Pancreas (tissue), 10 donors: ENCODE measurements around the gene CPT1B. TPM values are rescaled to one million over a fixed set of nuclear protein-coding genes. Genes with fewer than 3 reads are reported as not detected.
"Not testable (repeated sequence)": the region's sequence is repeated elsewhere in the genome, so short reads cannot be mapped to it uniquely, and the experiment has no call there.

Experiments used
- ATAC-seq, 4 donors: fragments of 200-7000 bp; cut with Tn5 transposase; one replicate each; pipeline versions ENCODE4 v1.8.0 to v1.9.1; 2020; ENCODE audit warnings: mild to moderate bottlenecking in 4 of 4, moderate library complexity in 4 of 4
- DNase-seq, 6 donors: peaks; one replicate each; pipeline ENCODE4 v3.0.0-alpha.2; 2020
- FAIRE-seq: peaks from 2 replicates; lab custom pipeline; 2012; peaks lifted over from hg19 to GRCh38; lab: Jason Lieb, UNC
- H3K27ac ChIP-seq, 4 donors: fragments of 200-600 bp; sonication (generic); 1 replicate in 3 of 4; 2 replicates in 1 of 4; pipeline versions ENCODE4 v1.5.0 to v1.8.0; 2020
- H3K27me3 ChIP-seq, 4 donors: fragments of 200-600 bp; one replicate each; pipeline ENCODE4 v1.8.0; 2021
- H3K36me3 ChIP-seq, 3 donors: fragments of 200-600 bp; sonication (generic) in 1 of 3; one replicate each; pipeline versions ENCODE4 v1.5.0 to v1.8.0; 2020 to 2021
- H3K4me1 ChIP-seq, 3 donors: fragments of 200-600 bp; one replicate each; pipeline ENCODE4 v1.8.0; 2021
- H3K4me3 ChIP-seq, 4 donors: fragments of 200-600 bp; sonication (generic) in 2 of 4; one replicate each; pipeline versions ENCODE4 v1.5.0 to v1.8.0; 2020 to 2021
- H3K9me3 ChIP-seq, 4 donors: fragments of 200-600 bp; one replicate each; pipeline ENCODE4 v1.8.0; 2021
- WGBS, 2 donors: extraction: QIAGEN DNeasy Blood & Tissue Kit; methylation state at CpG; one replicate each; pipeline ENCODE4 v1.1.7; 2013; 5-methylcytosine and 5-hydroxymethylcytosine counted together
- intact Hi-C, 3 donors: fragments of 100-400 bp; cut with DNase I; formaldehyde crosslinking; loops; one replicate each; pipeline versions ENCODE4 v1.11.1 to v1.14.2; 2022
- polyA plus RNA-seq, 2 donors: library from polyadenylated mRNA; stranded (reverse); fragments of 200-250 nt; gene quantifications; one replicate each; pipeline ENCODE4 v1.2.3, GENCODE V29; 2013
- total RNA-seq, 6 donors: library from RNA; stranded (reverse); fragmentation: NEBNext Ultra II Directional in 4 of 6; extraction: Animal tissue kit (Norgen Biotek cat#: 25700) in 4 of 6; gene quantifications; one replicate each; pipeline versions ENCODE4 v1.2.1 to v1.2.4, GENCODE V29; 2021 to 2023
- TF ChIP-seq, protein P1 (sequence below), 4 donors: fragments of 200-600 bp; sonication (generic) in 3 of 4; IDR thresholded peaks; one replicate each; pipeline versions ENCODE4 v1.5.0 to v1.8.0; 2021; ENCODE audit warnings: antibody characterized with exemption in 4 of 4
- donor health status: healthy with polysubstance abuse.
- donor health status: DM: no; HTN: no; CAD: no; lungs with moderate emphysema.
- donor health status: DM: no; HTN: no; CAD: no.
- donor health status: control.
- donor health status: control.
- donor health status: Bipolar disorder and iron deficiency.
- donor health status: DM: yes; HTN: yes; CAD: no.
- donor health status: DM: no; HTN: no; CAD: no.
- donor health status: DM: no; HTN: no; CAD: no.
- donor health status: DM: yes; HTN: yes; CAD: no.

The CPT1B gene
- total and polyA plus RNA-seq, 8 donors: 7.2 to 87.0 (median 13.6) TPM

DNA sequence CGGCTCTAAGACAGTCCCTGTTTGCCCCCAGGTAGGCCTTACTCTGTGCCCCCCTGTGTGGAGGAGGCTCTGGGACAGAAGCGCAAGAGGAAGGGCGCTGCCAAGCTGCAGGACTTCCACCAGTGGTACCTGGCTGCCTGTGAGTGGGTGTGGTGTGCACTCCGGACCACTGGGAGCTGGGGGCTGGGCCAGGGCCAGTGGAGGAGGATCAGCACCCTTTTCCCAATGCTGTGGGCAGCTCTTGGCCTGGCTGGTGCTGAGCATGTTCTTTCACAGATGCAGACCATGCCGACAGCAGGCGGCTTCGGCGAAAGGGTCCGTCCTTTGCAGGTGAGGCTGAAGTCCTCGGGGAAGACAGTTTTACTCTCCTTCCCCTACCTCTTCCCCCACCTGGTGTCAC, 56.5 kb downstream of the CPT1B start:
- Histone ChIP-seq H3K9me3 (no peaks in the 10 kb centered on the region), H3K4me3 (no peak overlapping the region), H3K36me3 (peaks cover 0 to 52% (median 19%) of the 10 kb centered on the region in 3 donors), H3K27me3 (no peaks in the 10 kb centered on the region), H3K4me1 (peaks cover 5 to 7% (median 6%) of the 10 kb centered on the region in 3 donors), H3K27ac (no peak overlapping the region)
- no peak for DNase-seq
- WGBS, 2 donors: 94% methylated on average over 10 of the region's 10 CpGs
- TF ChIP-seq, protein P1, sequence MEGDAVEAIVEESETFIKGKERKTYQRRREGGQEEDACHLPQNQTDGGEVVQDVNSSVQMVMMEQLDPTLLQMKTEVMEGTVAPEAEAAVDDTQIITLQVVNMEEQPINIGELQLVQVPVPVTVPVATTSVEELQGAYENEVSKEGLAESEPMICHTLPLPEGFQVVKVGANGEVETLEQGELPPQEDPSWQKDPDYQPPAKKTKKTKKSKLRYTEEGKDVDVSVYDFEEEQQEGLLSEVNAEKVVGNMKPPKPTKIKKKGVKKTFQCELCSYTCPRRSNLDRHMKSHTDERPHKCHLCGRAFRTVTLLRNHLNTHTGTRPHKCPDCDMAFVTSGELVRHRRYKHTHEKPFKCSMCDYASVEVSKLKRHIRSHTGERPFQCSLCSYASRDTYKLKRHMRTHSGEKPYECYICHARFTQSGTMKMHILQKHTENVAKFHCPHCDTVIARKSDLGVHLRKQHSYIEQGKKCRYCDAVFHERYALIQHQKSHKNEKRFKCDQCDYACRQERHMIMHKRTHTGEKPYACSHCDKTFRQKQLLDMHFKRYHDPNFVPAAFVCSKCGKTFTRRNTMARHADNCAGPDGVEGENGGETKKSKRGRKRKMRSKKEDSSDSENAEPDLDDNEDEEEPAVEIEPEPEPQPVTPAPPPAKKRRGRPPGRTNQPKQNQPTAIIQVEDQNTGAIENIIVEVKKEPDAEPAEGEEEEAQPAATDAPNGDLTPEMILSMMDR (IDR thresholded peaks at IDR 0.05): no peak
- ATAC-seq: no peak
- intact Hi-C loops: no loop called here
- no peak for FAIRE-seq

DNA sequence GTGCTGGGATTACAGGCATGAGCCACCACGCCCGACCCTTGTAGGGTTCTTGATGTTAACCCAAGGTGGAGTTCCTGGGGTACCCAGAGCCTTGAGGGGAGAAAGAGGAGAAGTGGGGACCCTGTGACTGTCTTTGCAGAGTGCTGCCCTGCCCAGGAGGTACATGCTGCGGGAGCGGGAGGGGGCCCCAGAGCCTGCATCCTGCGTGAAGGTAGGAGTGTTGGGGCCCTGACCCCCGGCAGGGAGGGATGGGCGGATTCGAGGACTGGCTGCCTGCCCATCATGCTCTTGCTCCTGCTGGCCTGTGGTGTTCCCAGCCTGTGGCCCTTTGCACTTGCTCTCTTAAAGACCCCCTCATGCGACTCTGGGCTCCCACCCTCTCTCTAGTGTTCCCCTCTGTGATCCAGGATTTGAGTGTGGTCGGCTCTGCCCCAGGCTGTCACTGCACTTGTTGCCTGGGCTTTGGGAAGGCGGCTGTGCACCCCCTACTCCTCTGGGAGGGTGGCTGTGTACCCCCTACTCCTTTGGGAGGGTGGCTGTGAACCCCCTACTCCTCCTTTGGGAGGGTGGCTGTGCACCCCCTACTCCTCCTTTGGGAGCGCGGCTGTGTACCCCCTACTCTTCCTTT, 57.3 kb downstream of the CPT1B start:
- WGBS, 2 donors: 92 to 95% methylated on average over 13 of the region's 13 CpGs
- Histone ChIP-seq H3K9me3 (no peaks in the 10 kb centered on the region), H3K27ac (no peak overlapping the region), H3K36me3 (peaks cover 0 to 52% (median 19%) of the 10 kb centered on the region in 3 donors), H3K4me1 (peaks cover 5 to 7% (median 6%) of the 10 kb centered on the region in 3 donors), H3K27me3 (no peaks in the 10 kb centered on the region), H3K4me3 (no peak overlapping the region)
- FAIRE-seq (no peak), ATAC-seq (no peak), DNase-seq (peak in 1 of 6 donors; percentile 62)
- TF ChIP-seq, protein P1 (IDR thresholded peaks at IDR 0.05): no peak
- intact Hi-C loops: no loop called here

DNA sequence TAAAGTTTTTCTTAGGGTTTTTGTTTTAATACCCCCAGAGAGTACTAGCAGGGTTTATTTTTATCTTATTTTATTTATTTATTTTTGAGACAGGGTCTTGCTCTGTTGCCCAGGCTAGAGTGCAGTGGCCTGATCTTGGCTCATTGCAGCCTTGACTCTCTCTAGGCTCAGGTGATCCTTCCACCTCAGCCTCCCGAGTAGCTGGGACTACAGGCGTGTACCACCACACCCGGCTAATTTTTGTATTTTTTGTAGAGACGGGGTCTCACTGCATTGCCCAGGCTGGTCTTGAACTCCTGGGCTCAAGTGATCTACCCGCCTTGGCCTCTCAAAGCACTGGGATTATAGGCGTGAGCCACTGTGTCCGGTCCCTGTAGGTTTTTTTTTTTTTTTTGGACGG, 58.0 kb downstream of the CPT1B start:
- 94 to 98% methylated on average over 8 of the region's 8 CpGs for WGBS, 2 donors
- H3K36me3 ChIP-seq: peaks cover 0 to 52% (median 19%) of the 10 kb centered on the region in 3 donors
- H3K4me1 ChIP-seq, intact Hi-C loops, DNase-seq, H3K9me3 ChIP-seq, H3K4me3 ChIP-seq, FAIRE-seq, H3K27me3 ChIP-seq, ATAC-seq, H3K27ac ChIP-seq: not testable (repeated sequence)

DNA sequence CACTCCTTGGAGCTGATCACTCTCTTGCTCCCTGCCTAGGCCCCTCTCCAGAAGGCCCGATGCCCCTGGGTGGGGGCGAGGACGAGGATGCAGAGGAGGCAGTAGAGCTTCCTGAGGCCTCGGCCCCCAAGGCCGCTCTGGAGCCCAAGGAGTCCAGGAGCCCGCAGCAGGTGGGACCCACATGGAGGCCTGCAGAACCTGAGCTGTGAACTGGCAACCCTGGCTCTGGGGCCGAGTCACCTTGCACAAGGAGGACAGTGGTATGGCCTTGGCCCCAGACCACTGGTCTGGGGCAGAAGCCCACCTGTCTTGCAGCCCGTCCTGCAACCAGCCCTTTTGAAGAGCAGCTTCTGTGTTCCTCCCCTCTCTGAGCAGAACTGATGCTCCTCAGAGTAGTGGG, 59.1 kb downstream of the CPT1B start:
- ATAC-seq (no peak), DNase-seq (peak in 1 of 6 donors; percentile 61), FAIRE-seq (no peak)
- intact Hi-C loops: no loop called here
- peaks cover 0 to 52% (median 19%) of the 10 kb centered on the region in 3 donors for H3K36me3 ChIP-seq
- TF ChIP-seq, protein P1 (IDR thresholded peaks at IDR 0.05): no peak
- no peaks in the 10 kb centered on the region for H3K9me3 ChIP-seq
- no peak overlapping the region for H3K4me3 ChIP-seq
- H3K27ac ChIP-seq: no peak overlapping the region
- H3K27me3 ChIP-seq: no peaks in the 10 kb centered on the region
- H3K4me1 ChIP-seq: peaks cover 1 to 2% (median 2%) of the 10 kb centered on the region in 3 donors
- WGBS, 2 donors: 94 to 95% methylated on average over 8 of the region's 8 CpGs

Other genes starting within 250 kb of the CPT1B start
- 10 to 100 TPM; 21.1 to 28.7 (median 24.6) TPM for gene PPP6R2, start 235.1 kb downstream of the CPT1B start, total RNA-seq
- 10 to 100 TPM; 60.1 to 70.4 TPM for gene PPP6R2, start 235.1 kb downstream of the CPT1B start, polyA plus RNA-seq
- 10 to 100 TPM; 36.8 to 76.2 (median 56.1) TPM for gene SBF1, start 103.4 kb downstream of the CPT1B start, total RNA-seq
- gene SBF1, start 103.4 kb downstream of the CPT1B start, polyA plus RNA-seq: 10 to 100 TPM; 51.8 to 76.5 TPM
- gene ADM2, start 96.9 kb downstream of the CPT1B start, total RNA-seq: 10 to 100 TPM in 1 of 6 donors, 1 to 10 TPM in 5; 4.1 to 44.3 (median 6.4) TPM
- 1 to 10 TPM; 2.1 to 4.8 TPM for gene ADM2, start 96.9 kb downstream of the CPT1B start, polyA plus RNA-seq
- gene MIOX, start 91.6 kb downstream of the CPT1B start, total RNA-seq: under 1 TPM in 3 of 6 donors, not detected in 3; 0.40 to 0.54 (median 0.50) TPM
- gene MIOX, start 91.6 kb downstream of the CPT1B start, polyA plus RNA-seq: 1 to 10 TPM; 1.5 to 2.9 TPM
- gene LMF2, start 70.7 kb downstream of the CPT1B start, total RNA-seq: 100 to 1,000 TPM in 4 of 6 donors, 10 to 100 TPM in 2; 50.3 to 162 (median 122) TPM
- 100 to 1,000 TPM; 142 to 175 TPM for gene LMF2, start 70.7 kb downstream of the CPT1B start, polyA plus RNA-seq
- 10 to 100 TPM; 15.9 to 27.1 (median 23.0) TPM for gene NCAPH2, start 70.2 kb downstream of the CPT1B start, total RNA-seq
- 10 to 100 TPM; 56.8 to 70.1 TPM for gene NCAPH2, start 70.2 kb downstream of the CPT1B start, polyA plus RNA-seq
- gene SCO2, start 52.8 kb downstream of the CPT1B start, total RNA-seq: 1 to 10 TPM in 5 of 6 donors, not detected in 1; 1.2 to 3.1 (median 1.6) TPM
- 1 to 10 TPM in 1 of 2 donors, under 1 TPM in 1; 0.65 to 3.8 TPM for gene SCO2, start 52.8 kb downstream of the CPT1B start, polyA plus RNA-seq
- 10 to 100 TPM in 4 of 6 donors, 1 to 10 TPM in 2; 5.8 to 68.6 (median 12.4) TPM for gene TYMP, start 48.4 kb downstream of the CPT1B start, total RNA-seq
- gene TYMP, start 48.4 kb downstream of the CPT1B start, polyA plus RNA-seq: 10 to 100 TPM; 36.0 to 58.6 TPM
- gene KLHDC7B, start 32.5 kb downstream of the CPT1B start, total RNA-seq: 1 to 10 TPM in 1 of 6 donors, under 1 TPM in 5; 0.03 to 2.1 (median 0.12) TPM
- under 1 TPM in 1 of 2 donors, not detected in 1; 0.15 TPM for gene KLHDC7B, start 32.5 kb downstream of the CPT1B start, polyA plus RNA-seq
- under 1 TPM in 1 of 6 donors, not detected in 5; 0.63 TPM for gene SYCE3, start 15.5 kb downstream of the CPT1B start, total RNA-seq
- gene SYCE3, start 15.5 kb downstream of the CPT1B start, polyA plus RNA-seq: under 1 TPM; 0.45 to 0.80 TPM
- 10 to 100 TPM; 20.4 to 55.5 (median 28.3) TPM for gene CHKB, start 4.4 kb upstream of the CPT1B start, total RNA-seq
- gene CHKB, start 4.4 kb upstream of the CPT1B start, polyA plus RNA-seq: 100 to 1,000 TPM; 236 to 283 TPM
- 1 to 10 TPM; 1.4 to 3.0 (median 2.3) TPM for gene MAPK8IP2, start 22.4 kb upstream of the CPT1B start, total RNA-seq
- 10 to 100 TPM in 1 of 2 donors, 1 to 10 TPM in 1; 3.3 to 10.0 TPM for gene MAPK8IP2, start 22.4 kb upstream of the CPT1B start, polyA plus RNA-seq
- gene ARSA, start 49.7 kb upstream of the CPT1B start, total RNA-seq: 10 to 100 TPM; 21.9 to 36.2 (median 27.2) TPM
- gene ARSA, start 49.7 kb upstream of the CPT1B start, polyA plus RNA-seq: 100 to 1,000 TPM in 1 of 2 donors, 10 to 100 TPM in 1; 87.1 to 119 TPM
- 1 to 10 TPM; 2.7 to 6.1 (median 3.7) TPM for gene SHANK3, start 94.4 kb upstream of the CPT1B start, total RNA-seq
- gene SHANK3, start 94.4 kb upstream of the CPT1B start, polyA plus RNA-seq: 10 to 100 TPM; 18.7 to 18.9 TPM
- under 1 TPM in 1 of 6 donors, not detected in 5; 0.40 TPM for gene ACR, start 159.8 kb upstream of the CPT1B start, total RNA-seq
- under 1 TPM; 0.34 to 0.92 TPM for gene ACR, start 159.8 kb upstream of the CPT1B start, polyA plus RNA-seq
- 10 to 100 TPM in 5 of 6 donors, 1 to 10 TPM in 1; 7.9 to 24.8 (median 13.3) TPM for gene RABL2B, start 205.2 kb upstream of the CPT1B start, total RNA-seq
- 10 to 100 TPM; 20.2 to 22.1 TPM for gene RABL2B, start 205.2 kb upstream of the CPT1B start, polyA plus RNA-seq